ENCODE results near the gene KRTAP5-3.
"Not testable (repeated sequence)": the region's sequence is repeated elsewhere in the genome, so short reads cannot be mapped to it uniquely, and the experiment has no call there.

Gene KRTAP5-3, protein sequence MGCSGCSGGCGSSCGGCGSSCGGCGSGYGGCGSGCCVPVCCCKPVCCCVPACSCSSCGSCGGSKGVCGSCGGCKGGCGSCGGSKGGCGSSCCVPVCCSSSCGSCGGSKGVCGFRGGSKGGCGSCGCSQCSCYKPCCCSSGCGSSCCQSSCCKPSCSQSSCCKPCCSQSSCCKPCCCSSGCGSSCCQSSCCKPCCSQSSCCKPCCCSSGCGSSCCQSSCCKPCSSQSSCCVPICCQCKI

GRCh38 chr11:1608363-1608762 is at the start of gene KRTAP5-3:
Gene KRTAP5-3, minus strand, starts transcription at chr11:1608463. Its CDS starts 78 bp downstream, at chr11:1608385.
- DNase-seq = peak; percentile 17

GRCh38 chr11:1656670-1657069 is 48.4 kb upstream of the KRTAP5-3 start:
- DNase-seq = no peak

- no peak for DNase-seq
Measured at GRCh38 chr11:1656061-1656441, 47.8 kb upstream of the KRTAP5-3 start.

GRCh38 chr11:1655168-1656060 is 47.2 kb upstream of the KRTAP5-3 start:
- no peak for DNase-seq

GRCh38 chr11:1654388-1655167 is 46.3 kb upstream of the KRTAP5-3 start:
- DNase-seq = no peak

- DNase-seq = no peak
Measured at GRCh38 chr11:1653541-1654387, 45.5 kb upstream of the KRTAP5-3 start.

DNA sequence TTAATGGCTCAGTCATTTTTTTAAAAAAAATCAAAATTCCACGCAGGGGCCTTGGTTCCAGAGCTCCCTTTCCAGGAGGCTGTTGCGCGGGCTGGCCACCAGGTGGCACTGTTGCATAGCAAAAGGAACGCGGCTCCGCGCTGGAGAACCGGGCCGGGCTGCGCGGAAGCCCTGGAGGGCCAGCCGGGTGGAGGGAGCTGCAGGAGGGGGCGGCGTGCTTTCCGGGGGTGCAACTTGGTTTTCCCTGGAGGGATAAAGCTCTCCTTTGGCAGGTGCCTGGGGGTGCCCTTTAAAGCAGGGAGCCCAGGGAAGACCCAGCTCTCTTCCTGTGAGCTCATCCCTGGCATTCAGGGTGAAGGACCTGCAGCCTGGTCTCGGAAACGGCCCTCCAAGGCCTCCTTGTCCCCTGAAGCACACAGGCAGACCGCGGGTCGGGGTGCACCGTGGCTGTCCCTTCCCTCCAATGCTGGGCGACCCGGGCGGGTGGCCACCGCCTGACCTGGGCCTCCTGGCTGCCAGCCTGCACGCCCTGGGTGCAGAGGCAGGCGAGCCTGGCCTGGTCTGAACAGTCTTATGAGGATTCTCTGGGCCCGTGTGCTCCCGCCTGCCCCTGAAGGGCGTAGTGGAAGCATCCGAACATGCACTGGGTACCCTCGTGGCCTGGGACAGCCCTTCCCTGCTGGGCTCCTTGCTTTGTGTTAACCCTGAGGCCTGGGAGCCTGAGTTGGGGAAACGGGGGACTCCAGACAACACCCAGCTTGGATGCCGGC is 44.7 kb upstream of the KRTAP5-3 start:
- peak; percentile 53 for DNase-seq

GRCh38 chr11:1652442-1652770 is 44.1 kb upstream of the KRTAP5-3 start:
- no peak for DNase-seq

DNA sequence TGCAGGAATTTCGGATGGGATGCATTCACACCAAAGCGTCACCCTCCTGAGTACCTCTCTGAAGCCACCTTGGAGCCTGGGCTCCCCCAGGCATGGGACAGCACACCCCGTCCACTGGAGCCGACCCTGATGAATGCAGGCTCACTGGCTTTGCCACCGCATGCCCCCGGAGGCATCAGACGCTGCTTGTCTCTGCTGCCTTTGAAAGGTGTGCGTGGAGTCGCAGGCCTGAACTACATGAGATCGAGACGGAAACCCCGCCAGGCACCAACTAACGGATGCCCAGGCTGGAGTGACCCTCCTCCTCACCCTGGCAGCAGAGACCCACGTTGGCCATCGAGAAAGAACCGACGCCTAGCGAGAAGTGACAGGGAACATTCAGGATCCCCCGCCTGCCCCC is 43.8 kb upstream of the KRTAP5-3 start:
- DNase-seq = no peak

DNA sequence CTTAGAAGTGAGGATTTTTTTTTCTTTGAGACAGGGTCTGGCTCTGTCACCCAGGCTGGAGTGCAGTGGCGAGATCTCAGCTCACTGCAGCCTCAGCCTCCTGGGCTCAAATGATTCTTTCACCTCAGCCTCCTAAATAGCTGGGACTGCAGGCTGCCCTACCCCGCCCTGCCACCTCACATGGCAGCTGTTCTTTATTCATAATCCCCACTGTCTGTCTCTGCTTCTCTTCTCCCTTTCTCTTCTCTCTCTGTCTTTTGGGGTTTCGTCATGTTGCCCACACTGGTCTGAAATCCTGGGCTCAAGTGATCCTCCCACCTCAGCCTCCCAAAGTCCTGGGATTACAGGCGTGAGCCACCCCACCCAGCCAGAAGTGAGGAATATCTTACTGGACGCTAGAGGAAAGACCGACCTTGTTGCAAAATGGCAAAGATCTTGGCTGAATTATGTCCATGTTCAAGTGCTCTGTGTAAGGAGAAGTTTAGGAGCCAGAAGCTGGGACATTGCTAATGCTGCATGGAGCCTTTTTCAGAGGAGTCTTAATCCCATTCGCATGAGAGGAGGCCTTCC is 43.2 kb upstream of the KRTAP5-3 start:
- no peak for DNase-seq

GRCh38 chr11:1650918-1651262 is 42.6 kb upstream of the KRTAP5-3 start:
- no peak for DNase-seq

DNA sequence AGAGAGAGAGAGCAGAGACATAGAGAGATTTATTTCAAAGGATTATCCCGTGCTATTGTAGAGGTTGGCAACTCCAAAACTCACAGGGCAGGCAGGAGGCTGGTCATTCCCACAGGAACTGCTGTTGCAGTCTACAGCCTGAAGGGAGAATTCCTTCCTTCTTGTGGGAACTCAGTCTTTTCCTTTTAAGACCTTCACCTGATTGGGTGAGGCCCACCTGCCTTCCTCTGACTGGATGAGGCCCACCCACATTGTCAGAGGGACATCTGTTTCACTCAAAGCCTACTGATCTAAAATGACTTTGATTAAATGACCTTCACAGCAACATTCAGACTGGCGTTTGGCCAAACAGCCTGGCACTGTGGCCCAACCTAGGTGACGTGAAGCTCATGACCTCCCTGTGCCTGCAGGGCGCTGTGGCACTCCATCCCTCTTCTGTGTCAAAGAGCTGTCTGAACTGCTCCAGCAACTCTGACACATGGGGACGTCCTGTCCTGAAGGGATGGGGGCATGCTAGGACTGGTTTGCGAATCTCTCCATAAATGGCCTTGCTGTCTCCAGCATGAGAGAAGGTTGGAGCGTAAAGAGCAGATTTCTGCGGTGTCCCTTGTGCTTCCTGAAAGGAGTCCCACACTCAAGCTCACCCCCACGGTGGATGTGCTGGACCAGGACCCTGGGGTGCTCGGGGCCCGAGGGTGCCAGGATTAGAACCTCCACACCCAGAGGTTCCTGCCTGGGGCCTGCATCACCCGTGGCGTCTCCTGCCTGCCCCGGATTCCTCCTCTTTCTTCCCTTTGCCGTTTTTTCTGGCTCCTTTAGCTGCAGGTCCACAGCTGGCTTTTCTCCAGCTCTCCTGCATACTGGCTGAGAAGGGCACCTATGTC is 42.0 kb upstream of the KRTAP5-3 start:
- DNase-seq = no peak

DNA sequence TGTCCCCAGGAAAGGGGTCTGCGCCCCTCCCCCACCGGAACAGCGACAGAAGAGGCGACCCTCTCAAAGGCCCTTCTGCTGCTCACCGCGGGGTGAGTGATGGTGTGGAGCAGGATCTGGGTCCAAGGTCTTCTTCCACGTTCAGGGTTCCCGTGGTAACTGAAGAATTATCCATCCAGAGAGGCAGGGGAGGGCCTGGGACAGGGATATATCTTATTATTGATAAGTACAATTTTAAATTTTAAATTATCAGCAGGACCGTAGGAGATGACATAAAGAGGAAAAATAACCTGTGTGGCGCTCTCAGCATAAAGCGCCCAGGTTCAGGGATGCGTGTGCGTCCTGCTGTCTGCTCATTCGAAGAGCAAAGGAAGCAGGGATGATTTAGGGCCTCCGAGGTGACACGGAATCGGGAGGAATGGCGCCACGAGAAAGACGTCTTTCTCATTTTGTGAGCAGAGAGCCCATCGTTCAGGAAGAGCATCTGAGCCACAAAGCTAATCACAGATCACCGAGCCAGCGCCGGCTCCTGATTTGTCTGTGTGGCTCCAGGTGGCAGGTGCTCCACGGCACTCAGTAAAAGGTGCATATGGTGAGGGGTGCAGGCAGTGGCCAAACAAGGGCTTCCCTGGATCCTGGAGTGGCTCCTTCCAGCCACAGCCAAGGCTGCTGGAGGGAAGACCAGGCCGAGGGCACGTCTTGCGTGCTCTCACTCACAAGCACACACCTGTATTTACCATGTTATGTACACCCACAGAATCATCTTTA is 40.6 kb upstream of the KRTAP5-3 start:
- DNase-seq = peak; percentile 15

DNA sequence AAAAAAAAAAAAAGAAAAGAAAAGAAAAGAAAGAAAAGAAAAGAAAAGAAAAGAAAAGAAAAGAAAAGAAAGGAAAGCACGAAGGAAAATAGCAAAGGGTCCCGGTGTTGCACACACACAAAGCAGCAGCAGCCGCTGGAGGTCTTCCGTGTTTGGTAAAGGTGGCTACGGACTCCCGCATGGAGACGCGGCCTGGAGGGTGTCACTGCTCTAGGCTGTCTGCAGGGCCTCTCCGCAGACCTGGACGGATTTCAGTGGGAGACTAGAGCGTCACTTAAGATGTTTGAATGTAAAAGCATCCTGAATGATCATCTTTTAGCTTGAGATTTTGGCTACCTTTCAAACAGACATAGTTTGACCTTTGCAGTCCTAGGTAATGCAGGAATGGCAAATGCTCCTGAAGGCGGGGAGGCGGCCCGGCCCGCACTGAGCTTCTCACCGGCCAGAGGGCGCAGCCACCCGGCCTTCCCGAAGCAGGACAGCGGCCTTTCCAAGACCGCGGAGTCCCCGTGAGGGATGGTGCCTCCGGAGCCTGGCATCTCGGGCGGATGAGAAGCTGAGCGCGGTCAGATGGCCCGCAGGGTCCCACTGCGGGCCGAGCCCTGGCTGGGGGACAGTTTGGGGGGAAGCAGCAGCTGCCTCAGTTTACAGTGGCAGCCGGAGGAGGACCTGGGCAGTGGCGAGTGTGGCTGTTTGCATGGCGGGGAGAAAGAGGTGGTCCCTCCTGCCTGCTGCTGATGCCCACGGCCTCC is 39.8 kb upstream of the KRTAP5-3 start:
- DNase-seq = no peak

DNA sequence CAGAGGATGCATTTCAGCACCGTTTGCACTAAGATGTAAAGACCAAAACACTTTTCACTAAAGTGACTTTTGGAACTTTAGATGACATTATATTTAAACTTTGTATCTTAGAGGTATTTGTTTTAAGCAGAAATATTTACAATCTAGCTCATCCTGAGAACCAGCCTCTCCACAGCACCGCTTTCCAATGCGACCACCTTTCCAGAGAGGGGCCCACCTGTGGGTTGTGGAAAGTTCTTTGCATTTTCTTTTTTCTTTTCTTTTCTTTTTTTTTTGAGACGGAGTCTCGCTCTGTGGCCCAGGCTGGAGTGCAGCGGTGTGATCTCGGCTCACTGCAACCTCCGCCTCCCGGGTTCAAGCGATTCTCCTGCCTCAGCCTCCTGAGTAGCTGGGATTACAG is 38.3 kb upstream of the KRTAP5-3 start:
- not testable (repeated sequence) for DNase-seq

DNA sequence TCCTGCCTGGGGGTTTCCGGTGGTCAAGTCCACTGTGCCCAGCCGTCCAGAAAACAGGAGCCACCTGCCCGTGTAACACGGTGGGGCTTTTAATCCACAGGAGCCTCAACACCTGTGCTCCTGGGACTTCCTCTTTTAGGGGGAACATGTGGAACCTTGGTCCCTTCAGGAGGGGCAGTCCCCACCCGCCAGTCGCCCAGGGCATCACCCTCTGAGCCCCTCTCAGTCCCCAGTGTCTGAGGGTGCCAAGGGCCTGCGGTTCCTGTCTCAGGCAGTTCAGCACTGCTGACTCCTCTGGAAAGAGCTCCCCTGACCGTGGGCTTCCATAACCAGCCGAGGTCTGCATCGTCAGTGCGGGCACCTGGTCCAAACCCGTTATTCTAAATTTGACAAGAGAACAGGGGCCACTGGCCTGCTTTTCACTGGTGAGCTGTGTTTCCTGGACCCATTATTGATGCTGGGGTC is 37.1 kb upstream of the KRTAP5-3 start:
- no peak for DNase-seq

- no peak for DNase-seq
Measured at GRCh38 chr11:1644601-1645356, 36.5 kb upstream of the KRTAP5-3 start.

GRCh38 chr11:1643146-1643690 is 35.0 kb upstream of the KRTAP5-3 start:
- DNase-seq = no peak
